Heart left ventricle (tissue), 13 donors: ENCODE data around the gene SERINC2.

Experiments used
- POLR2A ChIP-seq, 2 donors: fragments of 450-650 bp; IDR thresholded peaks; one replicate each; pipeline ENCODE4 v1.6.1; 2017; ENCODE audit warnings: antibody characterized with exemption in 2 of 2, mild to moderate bottlenecking in 2 of 2, moderate library complexity in 2 of 2
- TF ChIP-seq, protein P1 (sequence below), 12 donors: fragments of 200-600 bp; sonication (generic) in 4 of 12; IDR thresholded peaks; one replicate each; pipeline versions ENCODE4 v1.5.0 to v1.8.0; 2018 to 2022; ENCODE audit warnings: antibody characterized with exemption in 12 of 12, mild to moderate bottlenecking in 5 of 12
- donor health status: ischemic (EF 13 %, LVEDD 7.1; RV severe dilation, severe dysfunction).
- donor health status: DM: no; HTN: yes; CAD: no.
- donor health status: DM: no; HTN: no; CAD: no.
- donor health status: ischemic (EF 25% LVEDD 6.9; RV normal size, moderate dysfunction).
- donor health status: ischemic (EF 25% LVEDD 5.7; RV mildly dilated, moderate dysfunction).
- donor health status: ischemic (EF 35%, LVEDD 5.7; RV mildly dilated, moderate dysfunction).
- donor health status: nonischemic (EF 11% LVEDD 7.7; RV severe dilation, severe dysfunction).
- donor health status: DM: yes; HTN: yes; CAD: no.
- donor health status: PGD.
- donor health status: ischemic (EF 29% LVEDD 5.4; RV normal size, mild dysfunction).
- donor health status: nonischemic (EF 23%, LVEDD 6.1; RV moderate dilation, normal function).

DNA sequence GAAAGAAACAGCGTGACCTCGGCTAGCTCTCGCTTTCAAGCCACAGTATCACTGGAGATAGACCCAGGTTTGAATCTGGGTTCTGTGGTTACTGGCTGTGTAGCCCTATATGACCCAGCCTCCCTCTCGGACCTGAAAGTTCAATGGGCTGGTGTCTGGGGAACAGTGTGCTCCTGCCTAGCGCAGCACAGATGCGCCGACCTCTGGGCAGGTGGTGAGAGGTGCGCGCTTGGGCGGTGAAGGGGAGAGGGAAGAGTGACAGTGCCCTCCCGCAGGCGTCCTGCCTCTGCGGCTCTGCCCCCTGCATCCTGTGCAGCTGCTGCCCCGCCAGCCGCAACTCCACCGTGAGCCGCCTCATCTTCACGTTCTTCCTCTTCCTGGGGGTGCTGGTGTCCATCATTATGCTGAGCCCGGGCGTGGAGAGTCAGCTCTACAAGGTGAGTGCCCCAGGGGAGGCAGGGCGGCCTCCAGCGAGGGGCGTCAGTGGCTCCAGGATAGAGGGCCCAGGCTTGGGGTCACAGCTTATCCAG is 10.5 kb downstream of the SERINC2 start:
- no peak for TF ChIP-seq POLR2A (IDR thresholded peaks at IDR 0.05)
- TF ChIP-seq, protein P1, sequence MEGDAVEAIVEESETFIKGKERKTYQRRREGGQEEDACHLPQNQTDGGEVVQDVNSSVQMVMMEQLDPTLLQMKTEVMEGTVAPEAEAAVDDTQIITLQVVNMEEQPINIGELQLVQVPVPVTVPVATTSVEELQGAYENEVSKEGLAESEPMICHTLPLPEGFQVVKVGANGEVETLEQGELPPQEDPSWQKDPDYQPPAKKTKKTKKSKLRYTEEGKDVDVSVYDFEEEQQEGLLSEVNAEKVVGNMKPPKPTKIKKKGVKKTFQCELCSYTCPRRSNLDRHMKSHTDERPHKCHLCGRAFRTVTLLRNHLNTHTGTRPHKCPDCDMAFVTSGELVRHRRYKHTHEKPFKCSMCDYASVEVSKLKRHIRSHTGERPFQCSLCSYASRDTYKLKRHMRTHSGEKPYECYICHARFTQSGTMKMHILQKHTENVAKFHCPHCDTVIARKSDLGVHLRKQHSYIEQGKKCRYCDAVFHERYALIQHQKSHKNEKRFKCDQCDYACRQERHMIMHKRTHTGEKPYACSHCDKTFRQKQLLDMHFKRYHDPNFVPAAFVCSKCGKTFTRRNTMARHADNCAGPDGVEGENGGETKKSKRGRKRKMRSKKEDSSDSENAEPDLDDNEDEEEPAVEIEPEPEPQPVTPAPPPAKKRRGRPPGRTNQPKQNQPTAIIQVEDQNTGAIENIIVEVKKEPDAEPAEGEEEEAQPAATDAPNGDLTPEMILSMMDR (IDR thresholded peaks at IDR 0.05): no peak
